Heart left ventricle (tissue), 13 donors: ENCODE measurements around the gene FPR1.

ENCODE experiments used
- POLR2A ChIP-seq, 2 donors: fragments of 450-650 bp; IDR thresholded peaks; one replicate each; pipeline ENCODE4 v1.6.1; 2017; ENCODE audit warnings: antibody characterized with exemption in 2 of 2, mild to moderate bottlenecking in 2 of 2, moderate library complexity in 2 of 2
- TF ChIP-seq, protein P1 (sequence below), 12 donors: fragments of 200-600 bp; sonication (generic) in 4 of 12; IDR thresholded peaks; one replicate each; pipeline versions ENCODE4 v1.5.0 to v1.8.0; 2018 to 2022; ENCODE audit warnings: antibody characterized with exemption in 12 of 12, mild to moderate bottlenecking in 5 of 12
- donor health status: ischemic (EF 13 %, LVEDD 7.1; RV severe dilation, severe dysfunction).
- donor health status: DM: no; HTN: yes; CAD: no.
- donor health status: DM: no; HTN: no; CAD: no.
- donor health status: ischemic (EF 25% LVEDD 6.9; RV normal size, moderate dysfunction).
- donor health status: ischemic (EF 25% LVEDD 5.7; RV mildly dilated, moderate dysfunction).
- donor health status: ischemic (EF 35%, LVEDD 5.7; RV mildly dilated, moderate dysfunction).
- donor health status: nonischemic (EF 11% LVEDD 7.7; RV severe dilation, severe dysfunction).
- donor health status: DM: yes; HTN: yes; CAD: no.
- donor health status: PGD.
- donor health status: ischemic (EF 29% LVEDD 5.4; RV normal size, mild dysfunction).
- donor health status: nonischemic (EF 23%, LVEDD 6.1; RV moderate dilation, normal function).

DNA sequence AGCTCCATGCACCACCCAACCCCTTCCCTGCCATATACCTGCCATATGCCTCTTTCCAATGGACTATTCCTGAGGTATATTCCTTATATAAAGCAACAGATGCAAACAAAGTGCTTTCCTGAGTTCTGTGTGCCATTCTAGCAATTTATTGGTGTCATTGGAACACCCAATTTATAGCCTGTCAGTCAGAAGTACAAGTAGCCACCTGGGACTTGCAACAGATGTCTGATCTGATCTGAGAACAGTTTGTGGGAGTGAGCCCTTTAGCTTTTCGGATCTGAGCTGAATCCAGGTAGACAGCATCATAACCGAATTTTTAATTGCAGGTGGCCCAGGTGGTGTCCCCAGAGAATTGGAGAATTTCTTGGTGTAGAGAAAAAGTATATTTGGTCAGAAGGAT, 42.3 kb upstream of the FPR1 start:
- TF ChIP-seq POLR2A (IDR thresholded peaks at IDR 0.05), result no peak
- TF ChIP-seq, protein P1, sequence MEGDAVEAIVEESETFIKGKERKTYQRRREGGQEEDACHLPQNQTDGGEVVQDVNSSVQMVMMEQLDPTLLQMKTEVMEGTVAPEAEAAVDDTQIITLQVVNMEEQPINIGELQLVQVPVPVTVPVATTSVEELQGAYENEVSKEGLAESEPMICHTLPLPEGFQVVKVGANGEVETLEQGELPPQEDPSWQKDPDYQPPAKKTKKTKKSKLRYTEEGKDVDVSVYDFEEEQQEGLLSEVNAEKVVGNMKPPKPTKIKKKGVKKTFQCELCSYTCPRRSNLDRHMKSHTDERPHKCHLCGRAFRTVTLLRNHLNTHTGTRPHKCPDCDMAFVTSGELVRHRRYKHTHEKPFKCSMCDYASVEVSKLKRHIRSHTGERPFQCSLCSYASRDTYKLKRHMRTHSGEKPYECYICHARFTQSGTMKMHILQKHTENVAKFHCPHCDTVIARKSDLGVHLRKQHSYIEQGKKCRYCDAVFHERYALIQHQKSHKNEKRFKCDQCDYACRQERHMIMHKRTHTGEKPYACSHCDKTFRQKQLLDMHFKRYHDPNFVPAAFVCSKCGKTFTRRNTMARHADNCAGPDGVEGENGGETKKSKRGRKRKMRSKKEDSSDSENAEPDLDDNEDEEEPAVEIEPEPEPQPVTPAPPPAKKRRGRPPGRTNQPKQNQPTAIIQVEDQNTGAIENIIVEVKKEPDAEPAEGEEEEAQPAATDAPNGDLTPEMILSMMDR (IDR thresholded peaks at IDR 0.05), result no peak
